Gastroesophageal sphincter (tissue), 4 donors: Measurements from ENCODE around the gene GAPDH. TPM values are rescaled to one million over a fixed set of nuclear protein-coding genes. Genes with fewer than 3 reads are reported as not detected.

ENCODE experiments used
- ATAC-seq: fragments of 150-250 bp; one replicate; pipeline ENCODE4 v1.9.1; 2016; ENCODE audit warnings: mild to moderate bottlenecking, moderate library complexity
- H3K27ac ChIP-seq, 4 donors: fragments of 200-600 bp; sonication (generic) in 3 of 4; 1 replicate in 3 of 4; 2 replicates in 1 of 4; pipeline ENCODE4 v1.5.1; 2016 to 2019
- H3K27me3 ChIP-seq: fragments of 200-600 bp; sonication (generic); one replicate; pipeline ENCODE4 v1.5.1; 2019
- H3K36me3 ChIP-seq, 2 donors: fragments of 200-600 bp; sonication (generic); one replicate each; pipeline ENCODE4 v1.5.1; 2019; ENCODE audit warnings: control low read depth in 1 of 2
- H3K4me1 ChIP-seq, 3 donors: fragments of 200-600 bp; sonication (generic); 1 replicate in 2 of 3; 2 replicates in 1 of 3; pipeline ENCODE4 v1.5.1; 2016 to 2019; ENCODE audit warnings: control low read depth in 2 of 3
- H3K4me3 ChIP-seq, 2 donors: fragments of 200-600 bp; sonication (generic); one replicate each; pipeline ENCODE4 v1.5.1; 2019; ENCODE audit warnings: mild to moderate bottlenecking in 1 of 2, moderate library complexity in 1 of 2
- H3K9me3 ChIP-seq, 3 donors: fragments of 200-600 bp; sonication (generic); one replicate each; pipeline ENCODE4 v1.5.1; 2017 to 2019; ENCODE audit warnings: control low read depth in 2 of 3
- CTCF ChIP-seq, 4 experiments: fragments of 200-600 bp in 2 of 4; fragments of 450-650 bp in 2 of 4; sonication (generic) in 1 of 4; IDR thresholded peaks; one replicate each; pipeline ENCODE4 v1.5.1; 2017 to 2019; ENCODE audit warnings: antibody characterized with exemption in 4 of 4, mild to moderate bottlenecking in 2 of 4, moderate library complexity in 2 of 4
- EP300 ChIP-seq: sonication (generic); formaldehyde crosslinking; IDR thresholded peaks from one replicate; pipeline ENCODE4 v1.6.1; 2017; ENCODE audit warnings: antibody characterized with exemption, mild to moderate bottlenecking
- POLR2A ChIP-seq, 2 donors: fragments of 450-650 bp; IDR thresholded peaks; one replicate each; pipeline ENCODE4 v1.6.1; 2017; ENCODE audit warnings: antibody characterized with exemption in 2 of 2, mild to moderate bottlenecking in 2 of 2, moderate library complexity in 1 of 2
- POLR2AphosphoS5 ChIP-seq: sonication (generic); formaldehyde crosslinking; IDR thresholded peaks from one replicate; pipeline ENCODE4 v1.6.1; 2017; ENCODE audit warnings: antibody characterized with exemption
- WGBS, 2 donors: methylation state at CpG; one replicate each; pipeline ENCODE4 v1.1.5; 2018; ENCODE audit warnings: low coverage in 1 of 2; 5-methylcytosine and 5-hydroxymethylcytosine counted together
- total RNA-seq, 4 donors: library from RNA; depleted of rRNA; stranded (reverse); fragments of >200 nt; gene quantifications; one replicate each; pipeline ENCODE4 v1.1.0, GENCODE V29; 2016

Gene GAPDH
- total RNA-seq, 4 donors from 2014 or later: 1,868 to 3,239 (median 2,463) TPM

- no peaks in the 10 kb centered on the region for H3K27me3 ChIP-seq
- peaks cover 0 to 100% of the 10 kb centered on the region in 2 donors for H3K36me3 ChIP-seq
- no peak overlapping the region for H3K4me3 ChIP-seq
- H3K27ac ChIP-seq: no peak overlapping the region
- TF ChIP-seq POLR2AphosphoS5 (no peak), EP300 (no peak), POLR2A (IDR thresholded peaks at IDR 0.05) (no peak), CTCF (IDR thresholded peaks at IDR 0.05) (no peak)
- 92 to 93% methylated on average over 2 to 4 of the region's 5 CpGs for WGBS, 2 donors
- ATAC-seq: no peak
- H3K9me3 ChIP-seq: no peaks in the 10 kb centered on the region
- no peaks in the 10 kb centered on the region for H3K4me1 ChIP-seq
These were observed 9.7 kb upstream of the GAPDH start for GRCh38 chr12:6524648-6525047.

- TF ChIP-seq POLR2AphosphoS5: no peak
- no peak for TF ChIP-seq EP300
- no peak for TF ChIP-seq CTCF (IDR thresholded peaks at IDR 0.05)
- no peak for TF ChIP-seq POLR2A (IDR thresholded peaks at IDR 0.05)
- Histone ChIP-seq H3K4me1 (no peaks in the 10 kb centered on the region), H3K4me3 (no peak overlapping the region), H3K36me3 (peaks cover 0 to 100% of the 10 kb centered on the region in 2 donors), H3K9me3 (no peaks in the 10 kb centered on the region), H3K27me3 (no peaks in the 10 kb centered on the region), H3K27ac (no peak overlapping the region)
- ATAC-seq: no peak
- 80 to 85% methylated on average over 2 to 4 of the region's 7 CpGs for WGBS, 2 donors
These were observed 8.1 kb upstream of the GAPDH start for GRCh38 chr12:6526201-6526600.

- WGBS, 2 donors: 49 to 94% methylated on average over 3 to 15 of the region's 19 CpGs
- peaks cover 0 to 5% (median under 1%) of the 10 kb centered on the region in 3 donors for H3K4me1 ChIP-seq
- TF ChIP-seq POLR2A (IDR thresholded peaks at IDR 0.05) (no peak), EP300 (no peak), CTCF (IDR thresholded peaks at IDR 0.05) (no peak), POLR2AphosphoS5 (no peak)
- no peak overlapping the region for H3K4me3 ChIP-seq
- H3K36me3 ChIP-seq: peaks cover 0 to 95% of the 10 kb centered on the region in 2 donors
- H3K27ac ChIP-seq: no peak overlapping the region
- H3K9me3 ChIP-seq: no peaks in the 10 kb centered on the region
- no peak for ATAC-seq
- no peaks in the 10 kb centered on the region for H3K27me3 ChIP-seq
These were observed 7.4 kb upstream of the GAPDH start for GRCh38 chr12:6526766-6527525.

GRCh38 chr12:6527711-6528110 is 6.6 kb upstream of the GAPDH start:
- H3K4me1 ChIP-seq: peaks cover 0 to 12% (median 8%) of the 10 kb centered on the region in 3 donors
- ATAC-seq: no peak

More at GRCh38 chr12:6527711-6528110, 6.6 kb upstream of the GAPDH start:
- TF ChIP-seq CTCF (IDR thresholded peaks at IDR 0.05): no peak
- no peak for TF ChIP-seq POLR2AphosphoS5
- no peak for TF ChIP-seq EP300
- no peak for TF ChIP-seq POLR2A (IDR thresholded peaks at IDR 0.05)
- H3K4me3 ChIP-seq: no peak overlapping the region
- no peaks in the 10 kb centered on the region for H3K9me3 ChIP-seq
- 65 to 78% methylated on average over 1 to 2 of the region's 4 CpGs for WGBS, 2 donors
- peak overlapping the region in 1 of 4 donors; percentile 29 for H3K27ac ChIP-seq
- H3K36me3 ChIP-seq: peaks cover 0 to 88% of the 10 kb centered on the region in 2 donors
- H3K27me3 ChIP-seq: no peaks in the 10 kb centered on the region
